RWPE2 (cell line): ENCODE measurements around the gene SPPL2B.

Experiments used
- ATAC-seq: fragments of 200-7000 bp; cut with Tn5 transposase; 3 replicates; pipeline ENCODE4 v1.9.1; 2021; ENCODE audit warnings: low read depth
- DNase-seq: peaks from one replicate; pipeline ENCODE4 v3.0.0-alpha.2; 2020; ENCODE audit warnings: low spot score
- H3K27ac ChIP-seq: fragments of 450-650 bp; 2 replicates; pipeline ENCODE4 v1.5.1; 2017; ENCODE audit warnings: mild to moderate bottlenecking; ENCODE audit not compliant: poor library complexity, severe bottlenecking
- H3K27me3 ChIP-seq: fragments of 250-450 bp; sonication (Bioruptor Pico); 2 replicates; pipeline ENCODE4 v1.5.1; 2021; ENCODE audit warnings: mild to moderate bottlenecking, moderate library complexity; ENCODE audit not compliant: insufficient read depth, poor library complexity, severe bottlenecking
- H3K36me3 ChIP-seq: fragments of 250-450 bp; sonication (Bioruptor Pico); 2 replicates; pipeline ENCODE4 v1.5.1; 2020; ENCODE audit warnings: low read depth, mild to moderate bottlenecking, moderate library complexity
- H3K4me1 ChIP-seq: fragments of 250-450 bp; sonication (Bioruptor Pico); 2 replicates; pipeline ENCODE4 v1.5.1; 2021; ENCODE audit warnings: mild to moderate bottlenecking, moderate library complexity; ENCODE audit not compliant: insufficient read depth, poor library complexity, severe bottlenecking
- H3K4me3 ChIP-seq: fragments of 250-450 bp; sonication (Bioruptor Pico); 2 replicates; pipeline ENCODE4 v1.5.1; 2021; ENCODE audit warnings: mild to moderate bottlenecking, moderate library complexity; ENCODE audit not compliant: severe bottlenecking
- H3K9me3 ChIP-seq: fragments of 250-450 bp; sonication (Bioruptor Pico); 2 replicates; pipeline ENCODE4 v1.5.1; 2021; ENCODE audit warnings: mild to moderate bottlenecking, moderate library complexity; ENCODE audit not compliant: severe bottlenecking
- CTCF ChIP-seq: fragments of 450-650 bp; IDR thresholded peaks from one replicate; pipeline ENCODE4 v1.5.1; 2017; ENCODE audit warnings: mild to moderate bottlenecking, moderate library complexity; ENCODE audit not compliant: poor library complexity, severe bottlenecking

SPPL2B gene

GRCh38 chr19:2323707-2324106, 4.8 kb upstream of the SPPL2B start:
- no peak for ATAC-seq
- Histone ChIP-seq H3K4me1 (no peaks in the 10 kb centered on the region), H3K9me3 (no peaks in the 10 kb centered on the region), H3K4me3 (no peak overlapping the region), H3K27me3 (no peaks in the 10 kb centered on the region), H3K27ac (no peak overlapping the region), H3K36me3 (peaks cover 18% of the 10 kb centered on the region)
- TF ChIP-seq CTCF: no peak
- DNase-seq: no peak

GRCh38 chr19:2324220-2324948, 4.1 kb upstream of the SPPL2B start:
- Histone ChIP-seq H3K27ac (no peak overlapping the region), H3K36me3 (peaks cover 18% of the 10 kb centered on the region), H3K9me3 (no peaks in the 10 kb centered on the region), H3K27me3 (no peaks in the 10 kb centered on the region), H3K4me3 (no peak overlapping the region), H3K4me1 (no peaks in the 10 kb centered on the region)
- ATAC-seq (no peak), DNase-seq (no peak)
- no peak for TF ChIP-seq CTCF

DNA sequence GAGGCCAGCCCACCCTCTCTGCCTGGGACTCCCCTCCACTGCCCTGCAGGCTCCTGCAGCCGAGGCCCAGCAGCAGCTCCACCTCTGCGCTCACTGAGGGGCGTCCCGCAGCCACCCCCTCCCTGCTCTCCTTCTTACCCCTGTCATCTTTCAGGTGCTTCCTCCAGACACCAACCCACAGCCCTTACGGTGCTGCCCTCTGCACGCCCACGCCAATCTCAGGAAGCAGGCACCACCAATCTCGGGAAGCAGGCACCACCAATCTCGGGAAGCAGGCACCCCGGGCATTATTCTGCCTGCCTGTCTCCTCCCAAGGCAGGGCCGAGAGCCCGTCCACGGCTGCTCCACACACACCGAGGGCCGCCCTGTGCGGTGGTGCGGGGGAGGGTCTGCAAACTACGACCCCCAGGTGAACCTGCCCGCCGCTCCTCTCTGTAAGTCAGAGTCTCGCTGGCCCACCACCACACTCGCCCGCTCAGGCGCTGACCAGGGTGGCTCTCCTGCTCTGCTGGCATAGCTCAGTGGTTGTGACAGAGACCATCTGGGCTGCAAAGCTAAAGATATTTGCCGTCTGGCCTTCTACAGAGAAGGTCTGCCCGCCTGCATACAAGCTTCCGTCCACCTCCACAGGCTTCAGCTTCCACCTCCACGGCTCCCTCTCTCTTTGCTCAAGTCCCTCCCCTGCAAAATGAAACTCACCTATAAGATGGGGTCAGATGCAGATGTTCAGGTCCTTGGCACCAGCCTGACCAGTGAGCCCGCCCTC, 3.0 kb upstream of the SPPL2B start:
- no peak for TF ChIP-seq CTCF
- DNase-seq: no peak
- Histone ChIP-seq H3K9me3 (no peaks in the 10 kb centered on the region), H3K36me3 (peaks cover 18% of the 10 kb centered on the region), H3K27ac (no peak overlapping the region), H3K27me3 (no peaks in the 10 kb centered on the region), H3K4me1 (no peaks in the 10 kb centered on the region), H3K4me3 (no peak overlapping the region)
- no peak for ATAC-seq

DNA sequence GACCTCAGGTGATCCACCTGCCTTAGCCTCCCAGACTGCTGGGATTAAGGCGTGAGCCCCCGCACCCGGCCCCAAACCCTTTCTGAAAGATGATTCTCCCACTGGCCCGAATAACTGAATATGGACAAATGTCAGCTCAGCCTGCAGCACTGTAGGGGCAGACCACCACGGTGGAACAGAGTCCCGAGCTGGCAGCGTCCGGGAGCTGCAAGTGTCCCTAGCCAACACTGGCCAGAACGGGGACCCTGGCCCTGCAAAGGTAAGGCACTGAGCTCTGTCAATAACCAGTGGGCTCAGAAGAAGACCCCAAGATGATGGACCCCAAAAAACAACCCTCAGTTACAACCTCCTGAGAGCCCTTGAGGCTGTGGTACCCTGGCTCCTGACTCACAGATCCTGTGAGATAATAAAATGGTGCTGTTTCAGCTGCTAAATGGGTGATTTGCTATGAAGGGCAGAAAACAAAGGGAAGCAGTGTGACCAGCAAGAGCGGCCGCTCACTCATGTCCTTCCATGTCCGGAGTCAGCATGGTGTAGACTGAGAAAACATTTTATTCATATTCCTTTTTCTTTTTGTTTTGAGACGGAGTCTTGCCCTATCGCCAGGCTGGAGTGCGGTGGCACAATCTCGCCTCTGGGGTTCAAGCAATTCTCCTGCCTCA, 1.7 kb upstream of the SPPL2B start:
- TF ChIP-seq CTCF: no peak
- ATAC-seq: no peak
- Histone ChIP-seq H3K4me3 (no peak overlapping the region), H3K4me1 (no peaks in the 10 kb centered on the region), H3K27me3 (no peaks in the 10 kb centered on the region), H3K27ac (no peak overlapping the region), H3K9me3 (no peaks in the 10 kb centered on the region), H3K36me3 (peaks cover 13% of the 10 kb centered on the region)
- DNase-seq: no peak
